Bronchial epithelial cell (primary cell): ENCODE measurements around the gene NEIL3. TPM values are rescaled to one million over a fixed set of nuclear protein-coding genes. Genes with fewer than 3 reads are reported as not detected.

Source experiments
- DNase-seq: peaks from one replicate; pipeline ENCODE4 v3.0.0-alpha.2; 2010; ENCODE audit warnings: low read depth
- FAIRE-seq: peaks from 2 replicates; lab custom pipeline; 2011; peaks lifted over from hg19 to GRCh38; lab: Jason Lieb, UNC
- H3K27me3 ChIP-seq: 2 replicates; pipeline ENCODE4 v1.5.1; 2011; ENCODE audit warnings: low read length; ENCODE audit not compliant: control insufficient read depth, insufficient read depth
- H3K36me3 ChIP-seq: 2 replicates; pipeline ENCODE4 v1.5.1; 2011; ENCODE audit warnings: low read length; ENCODE audit not compliant: control insufficient read depth, insufficient read depth
- H3K4me3 ChIP-seq: 2 replicates; pipeline ENCODE4 v1.5.1; 2011; ENCODE audit warnings: mild to moderate bottlenecking, low read depth, low read length, control low read depth
- total RNA-seq: library from RNA; depleted of rRNA; stranded (reverse); fragments of >200 nt; gene quantifications from 2 replicates; pipeline ENCODE4 v1.2.1, GENCODE V29; 2014
- TF ChIP-seq, protein P1 (sequence below): IDR thresholded peaks from 2 replicates; pipeline ENCODE4 v1.5.1; 2011; ENCODE audit warnings: mild to moderate bottlenecking, moderate library complexity, low read length, control low read depth, inconsistent platforms; ENCODE audit not compliant: insufficient read depth, severe bottlenecking

The NEIL3 gene
- total RNA-seq, 1 donor from 2014 or later = 0.53 TPM

GRCh38 chr4:177408023-177408422 is 98.3 kb downstream of the NEIL3 start:
- FAIRE-seq = no peak
- no peak overlapping the region for H3K4me3 ChIP-seq
- DNase-seq = no peak
- H3K27me3 ChIP-seq = no peaks in the 10 kb centered on the region
- TF ChIP-seq, protein P1, sequence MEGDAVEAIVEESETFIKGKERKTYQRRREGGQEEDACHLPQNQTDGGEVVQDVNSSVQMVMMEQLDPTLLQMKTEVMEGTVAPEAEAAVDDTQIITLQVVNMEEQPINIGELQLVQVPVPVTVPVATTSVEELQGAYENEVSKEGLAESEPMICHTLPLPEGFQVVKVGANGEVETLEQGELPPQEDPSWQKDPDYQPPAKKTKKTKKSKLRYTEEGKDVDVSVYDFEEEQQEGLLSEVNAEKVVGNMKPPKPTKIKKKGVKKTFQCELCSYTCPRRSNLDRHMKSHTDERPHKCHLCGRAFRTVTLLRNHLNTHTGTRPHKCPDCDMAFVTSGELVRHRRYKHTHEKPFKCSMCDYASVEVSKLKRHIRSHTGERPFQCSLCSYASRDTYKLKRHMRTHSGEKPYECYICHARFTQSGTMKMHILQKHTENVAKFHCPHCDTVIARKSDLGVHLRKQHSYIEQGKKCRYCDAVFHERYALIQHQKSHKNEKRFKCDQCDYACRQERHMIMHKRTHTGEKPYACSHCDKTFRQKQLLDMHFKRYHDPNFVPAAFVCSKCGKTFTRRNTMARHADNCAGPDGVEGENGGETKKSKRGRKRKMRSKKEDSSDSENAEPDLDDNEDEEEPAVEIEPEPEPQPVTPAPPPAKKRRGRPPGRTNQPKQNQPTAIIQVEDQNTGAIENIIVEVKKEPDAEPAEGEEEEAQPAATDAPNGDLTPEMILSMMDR = no peak
- H3K36me3 ChIP-seq = no peaks in the 10 kb centered on the region

- H3K36me3 ChIP-seq = no peaks in the 10 kb centered on the region
- H3K4me3 ChIP-seq = no peak overlapping the region
- DNase-seq (no peak), FAIRE-seq (no peak)
- TF ChIP-seq, protein P1 = no peak
- no peaks in the 10 kb centered on the region for H3K27me3 ChIP-seq
These were observed 100.9 kb downstream of the NEIL3 start for GRCh38 chr4:177410566-177410965.

GRCh38 chr4:177411996-177412395 is 102.3 kb downstream of the NEIL3 start:
- TF ChIP-seq, protein P1 = no peak
- no peaks in the 10 kb centered on the region for H3K36me3 ChIP-seq
- no peak overlapping the region for H3K4me3 ChIP-seq
- FAIRE-seq (no peak), DNase-seq (no peak)
- no peaks in the 10 kb centered on the region for H3K27me3 ChIP-seq

Other genes with a start within 250 kb of the NEIL3 start
- 71.3 and 111 TPM in 2 replicates for gene AGA, start 132.6 kb downstream of the NEIL3 start, total RNA-seq